Activated CD4-positive, alpha-beta T cell treated with anti-CD3 and anti-CD28 coated beads for 1 hour (primary cell): ENCODE results near the gene SIX6.
"Not testable (repeated sequence)": the region's sequence is repeated elsewhere in the genome, so short reads cannot be mapped to it uniquely, and the experiment has no call there.

Source experiments
- DNase-seq: peaks from one replicate; pipeline ENCODE4 v3.0.0-alpha.2; 2020

Gene SIX6

GRCh38 chr14:60508707-60509437 is at the start of gene SIX6:
Gene SIX6 (plus strand): TSS chr14:60509146. CDS start chr14:60509399, 253 bp downstream.
- no peak for DNase-seq

GRCh38 chr14:60480248-60480647 is 28.7 kb upstream of the SIX6 start:
- not testable (repeated sequence) for DNase-seq

- no peak for DNase-seq
Measured at GRCh38 chr14:60482743-60483142, 26.2 kb upstream of the SIX6 start.

- DNase-seq: no peak
Measured at GRCh38 chr14:60485057-60485597, 23.8 kb upstream of the SIX6 start.

GRCh38 chr14:60485598-60486251 is 23.2 kb upstream of the SIX6 start, which contains the start of gene C14orf39:
Gene C14orf39 (minus strand): TSS chr14:60486063. CDS start chr14:60485078, 985 bp downstream.
- DNase-seq: no peak

- DNase-seq: no peak
Measured at GRCh38 chr14:60487211-60487610, 21.7 kb upstream of the SIX6 start.

- DNase-seq: no peak
Measured at GRCh38 chr14:60488175-60488574, 20.8 kb upstream of the SIX6 start.

GRCh38 chr14:60490270-60490669 is 18.7 kb upstream of the SIX6 start:
- DNase-seq: no peak

GRCh38 chr14:60495946-60496345 is 13.0 kb upstream of the SIX6 start:
- DNase-seq: no peak

- DNase-seq: no peak
Measured at GRCh38 chr14:60502541-60502940, 6.4 kb upstream of the SIX6 start.

GRCh38 chr14:60505448-60505847 is 3.5 kb upstream of the SIX6 start:
- no peak for DNase-seq

GRCh38 chr14:60506010-60506409 is 2.9 kb upstream of the SIX6 start:
- DNase-seq: no peak

GRCh38 chr14:60506462-60506984 is 2.4 kb upstream of the SIX6 start:
- DNase-seq: no peak

- DNase-seq: no peak
Measured at GRCh38 chr14:60506985-60507829, 1.7 kb upstream of the SIX6 start.

GRCh38 chr14:60508363-60508706 is 611 bp upstream of the SIX6 start:
- no peak for DNase-seq

GRCh38 chr14:60509438-60510253 is 700 bp downstream of the SIX6 start:
- no peak for DNase-seq

- DNase-seq: no peak
Measured at GRCh38 chr14:60510254-60510950, 1.5 kb downstream of the SIX6 start.

- DNase-seq: no peak
Measured at GRCh38 chr14:60510951-60511599, 2.1 kb downstream of the SIX6 start.

- DNase-seq: no peak
Measured at GRCh38 chr14:60512126-60512525, 3.2 kb downstream of the SIX6 start.

- no peak for DNase-seq
Measured at GRCh38 chr14:60512973-60513571, 4.1 kb downstream of the SIX6 start.

- no peak for DNase-seq
Measured at GRCh38 chr14:60514378-60514740, 5.4 kb downstream of the SIX6 start.
